GM18858 (cell line): Measurements from ENCODE around the gene SORT1.

Source experiments
- ATAC-seq: cut with Tn5 transposase; IDR thresholded peaks from one replicate; pipeline ENCODE4 v1.9.1; 2021; ENCODE audit not compliant: unreplicated experiment

Gene SORT1

GRCh38 chr1:109277434-109278204, 120.1 kb downstream of the SORT1 start:
- ATAC-seq = peak; percentile 60

- no peak for ATAC-seq
These were observed 121.9 kb downstream of the SORT1 start for GRCh38 chr1:109275706-109276345.

DNA sequence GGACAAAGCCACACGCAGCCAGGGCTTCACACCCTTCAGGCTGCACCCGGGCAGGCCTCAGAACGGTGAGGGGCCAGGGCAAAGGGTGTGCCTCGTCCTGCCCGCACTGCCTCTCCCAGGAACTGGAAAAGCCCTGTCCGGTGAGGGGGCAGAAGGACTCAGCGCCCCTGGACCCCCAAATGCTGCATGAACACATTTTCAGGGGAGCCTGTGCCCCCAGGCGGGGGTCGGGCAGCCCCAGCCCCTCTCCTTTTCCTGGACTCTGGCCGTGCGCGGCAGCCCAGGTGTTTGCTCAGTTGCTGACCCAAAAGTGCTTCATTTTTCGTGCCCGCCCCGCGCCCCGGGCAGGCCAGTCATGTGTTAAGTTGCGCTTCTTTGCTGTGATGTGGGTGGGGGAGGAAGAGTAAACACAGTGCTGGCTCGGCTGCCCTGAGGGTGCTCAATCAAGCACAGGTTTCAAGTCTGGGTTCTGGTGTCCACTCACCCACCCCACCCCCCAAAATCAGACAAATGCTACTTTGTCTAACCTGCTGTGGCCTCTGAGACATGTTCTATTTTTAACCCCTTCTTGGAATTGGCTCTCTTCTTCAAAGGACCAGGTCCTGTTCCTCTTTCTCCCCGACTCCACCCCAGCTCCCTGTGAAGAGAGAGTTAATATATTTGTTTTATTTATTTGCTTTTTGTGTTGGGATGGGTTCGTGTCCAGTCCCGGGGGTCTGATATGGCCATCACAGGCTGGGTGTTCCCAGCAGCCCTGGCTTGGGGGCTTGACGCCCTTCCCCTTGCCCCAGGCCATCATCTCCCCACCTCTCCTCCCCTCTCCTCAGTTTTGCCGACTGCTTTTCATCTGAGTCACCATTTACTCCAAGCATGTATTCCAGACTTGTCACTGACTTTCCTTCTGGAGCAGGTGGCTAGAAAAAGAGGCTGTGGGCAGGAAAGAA, 122.9 kb downstream of the SORT1 start:
- no peak for ATAC-seq

- ATAC-seq = no peak
These were observed 124.0 kb downstream of the SORT1 start for GRCh38 chr1:109273570-109274288.

DNA sequence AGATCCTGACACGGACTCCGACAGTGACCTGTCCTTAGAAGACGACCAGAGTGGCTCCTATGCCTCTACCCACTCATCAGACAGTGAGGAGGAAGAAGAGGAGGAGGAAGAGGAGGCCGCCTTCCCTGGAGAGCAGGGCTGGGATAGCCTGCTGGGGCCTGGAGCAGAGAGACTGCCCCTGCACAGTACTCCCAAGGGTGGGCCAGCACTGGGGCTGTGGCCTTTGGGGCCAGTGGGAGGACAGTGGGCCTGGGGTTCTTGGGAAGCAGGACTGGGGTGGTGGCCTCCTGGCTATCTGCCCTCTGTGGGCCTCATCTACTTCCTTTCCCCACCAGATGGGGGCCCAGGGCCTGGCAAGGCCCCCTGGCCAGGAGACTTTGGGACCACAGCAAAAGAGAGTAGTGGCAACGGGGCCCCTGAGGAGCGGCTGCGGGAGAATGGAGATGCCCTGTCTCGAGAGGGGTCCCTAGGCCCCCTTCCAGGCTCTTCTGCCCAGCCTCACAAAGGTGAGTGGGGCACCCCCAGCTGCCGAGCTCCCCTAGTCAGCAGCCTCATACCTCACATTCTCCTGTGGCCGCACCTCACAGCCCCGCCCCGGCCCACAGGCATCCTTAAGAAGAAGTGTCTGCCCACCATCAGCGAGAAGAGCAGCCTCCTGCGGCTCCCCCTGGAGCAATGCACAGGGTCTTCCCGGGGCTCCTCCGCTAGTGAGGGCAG, 124.7 kb downstream of the SORT1 start:
- no peak for ATAC-seq

GRCh38 chr1:109272021-109272799, 125.5 kb downstream of the SORT1 start:
- ATAC-seq = no peak

GRCh38 chr1:109271458-109271857, 126.3 kb downstream of the SORT1 start:
- no peak for ATAC-seq

DNA sequence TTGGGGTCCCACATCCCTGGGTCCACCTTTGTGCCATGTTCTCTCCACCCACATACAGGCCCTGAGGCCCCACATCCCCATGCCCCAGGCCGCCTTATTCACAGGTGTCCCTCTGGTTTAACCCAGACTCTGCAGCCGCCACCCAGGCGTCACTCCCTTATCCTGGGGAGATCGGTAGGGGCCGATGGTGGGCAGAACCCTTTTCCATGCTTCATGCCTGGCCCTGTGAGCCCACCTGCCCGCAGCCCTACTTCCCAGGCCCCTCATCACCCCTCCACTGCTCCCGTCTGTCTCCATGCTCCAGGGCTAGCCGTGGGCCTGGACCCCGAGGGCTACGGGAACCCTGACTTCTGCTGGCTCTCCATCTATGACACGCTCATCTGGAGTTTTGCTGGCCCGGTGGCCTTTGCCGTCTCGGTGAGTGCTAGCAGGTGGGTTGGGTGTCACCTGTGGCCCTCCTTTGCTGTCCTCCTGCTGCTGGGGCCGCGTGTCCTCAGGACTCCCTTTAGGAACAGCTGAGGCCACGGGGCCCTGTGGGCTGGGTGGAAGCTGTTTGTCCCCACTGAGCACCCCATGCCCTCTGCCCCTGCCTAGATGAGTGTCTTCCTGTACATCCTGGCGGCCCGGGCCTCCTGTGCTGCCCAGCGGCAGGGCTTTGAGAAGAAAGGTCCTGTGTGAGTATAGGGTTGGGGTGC, 126.9 kb downstream of the SORT1 start:
- ATAC-seq = no peak

GRCh38 chr1:109269981-109270622, 127.6 kb downstream of the SORT1 start:
- no peak for ATAC-seq

DNA sequence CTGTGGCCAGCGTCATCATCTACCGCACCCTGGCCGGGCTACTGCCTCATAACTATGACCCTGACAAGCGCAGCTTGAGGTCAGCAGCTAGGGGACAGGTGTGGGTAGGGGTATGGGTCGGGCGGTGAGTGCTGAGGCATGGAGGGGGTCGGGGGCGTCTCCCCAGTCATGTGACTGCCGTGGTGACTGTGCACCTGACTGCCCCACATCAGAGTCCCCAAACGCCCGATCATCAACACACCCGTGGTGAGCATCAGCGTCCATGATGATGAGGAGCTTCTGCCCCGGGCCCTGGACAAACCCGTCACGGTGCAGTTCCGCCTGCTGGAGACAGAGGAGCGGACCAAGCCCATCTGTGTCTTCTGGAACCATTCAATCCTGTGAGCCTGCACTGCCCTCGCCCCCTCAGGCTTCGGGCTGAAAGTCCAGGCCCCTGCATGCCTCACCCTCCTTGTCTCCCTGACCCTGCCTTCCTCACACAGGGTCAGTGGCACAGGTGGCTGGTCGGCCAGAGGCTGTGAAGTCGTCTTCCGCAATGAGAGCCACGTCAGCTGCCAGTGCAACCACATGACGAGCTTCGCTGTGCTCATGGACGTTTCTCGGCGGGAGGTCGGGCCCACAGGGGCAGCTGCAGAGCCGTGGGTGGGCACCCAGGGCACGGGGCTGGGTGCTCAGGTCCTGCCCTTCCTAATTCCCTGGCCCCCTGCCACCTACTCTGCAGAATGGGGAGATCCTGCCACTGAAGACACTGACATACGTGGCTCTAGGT, 128.3 kb downstream of the SORT1 start:
- ATAC-seq = no peak

DNA sequence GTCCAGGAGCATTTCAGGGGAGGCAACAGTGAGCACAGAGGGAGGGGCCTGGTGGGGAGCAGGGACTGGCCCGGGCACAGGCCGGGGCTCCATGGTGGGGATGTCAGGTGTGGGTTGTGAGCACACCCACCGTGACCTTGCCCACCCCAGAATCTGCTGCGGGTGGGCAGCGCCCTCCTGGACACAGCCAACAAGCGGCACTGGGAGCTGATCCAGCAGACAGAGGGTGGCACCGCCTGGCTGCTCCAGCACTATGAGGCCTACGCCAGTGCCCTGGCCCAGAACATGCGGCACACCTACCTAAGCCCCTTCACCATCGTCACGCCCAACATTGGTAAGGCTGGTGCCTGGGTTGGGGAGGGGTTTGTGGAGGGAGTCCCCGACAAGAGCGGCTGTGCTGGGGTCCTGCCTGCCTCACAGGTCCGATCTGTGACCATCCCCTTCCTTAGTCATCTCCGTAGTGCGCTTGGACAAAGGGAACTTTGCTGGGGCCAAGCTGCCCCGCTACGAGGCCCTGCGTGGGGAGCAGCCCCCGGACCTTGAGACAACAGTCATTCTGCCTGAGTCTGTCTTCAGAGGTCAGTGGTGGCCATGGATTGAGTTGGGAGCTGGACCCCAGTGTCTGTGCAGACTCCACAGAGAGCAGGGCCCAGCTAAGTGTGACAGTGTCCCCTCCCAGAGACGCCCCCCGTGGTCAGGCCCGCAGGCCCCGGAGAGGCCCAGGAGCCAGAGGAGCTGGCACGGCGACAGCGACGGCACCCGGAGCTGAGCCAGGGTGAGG, 129.1 kb downstream of the SORT1 start:
- no peak for ATAC-seq

DNA sequence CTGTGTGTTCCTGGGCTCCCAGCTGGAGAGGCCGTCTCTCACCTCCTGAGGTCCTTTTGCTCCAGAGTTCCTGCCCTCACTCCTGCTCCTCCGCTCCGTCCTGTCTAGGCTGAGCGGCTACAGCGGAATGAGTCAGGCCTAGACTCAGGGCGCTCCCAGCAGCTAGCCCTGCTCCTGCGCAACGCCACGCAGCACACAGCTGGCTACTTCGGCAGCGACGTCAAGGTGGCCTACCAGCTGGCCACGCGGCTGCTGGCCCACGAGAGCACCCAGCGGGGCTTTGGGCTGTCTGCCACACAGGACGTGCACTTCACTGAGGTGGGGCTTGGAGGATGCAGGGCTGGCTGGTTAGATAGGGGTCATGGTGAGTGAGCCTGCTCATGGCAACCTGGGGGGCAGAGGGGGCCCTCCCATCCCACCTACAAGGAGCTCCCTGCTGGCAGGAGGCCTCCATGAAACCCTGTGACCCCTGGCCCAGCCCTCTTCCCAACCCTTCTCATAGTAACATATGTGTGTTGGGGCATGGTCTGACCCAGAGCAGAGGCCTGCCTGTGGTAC, 129.9 kb downstream of the SORT1 start:
- ATAC-seq = no peak

DNA sequence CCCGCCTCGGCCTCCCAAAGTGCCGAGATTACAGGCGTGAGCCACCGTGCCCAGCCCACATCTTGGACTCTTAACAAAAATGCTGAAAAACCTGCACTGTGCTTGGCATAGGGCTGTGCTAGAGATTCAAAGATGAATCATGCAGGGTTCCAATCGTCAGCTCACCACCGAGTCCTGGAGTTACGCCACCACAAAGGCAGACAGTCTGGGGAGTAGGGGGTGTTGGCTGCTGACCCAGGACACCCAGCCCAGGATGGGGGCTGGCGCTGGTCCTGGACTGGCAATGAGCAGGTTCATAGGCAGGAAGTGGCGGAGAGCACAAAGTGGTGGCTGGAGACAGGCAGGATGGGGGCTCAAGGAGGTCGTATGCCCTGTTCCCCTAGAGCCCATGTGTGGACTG, 130.8 kb downstream of the SORT1 start:
- ATAC-seq = no peak

GRCh38 chr1:109265741-109266330, 131.9 kb downstream of the SORT1 start:
- ATAC-seq = no peak

- no peak for ATAC-seq
These were observed 132.7 kb downstream of the SORT1 start for GRCh38 chr1:109265016-109265415.

DNA sequence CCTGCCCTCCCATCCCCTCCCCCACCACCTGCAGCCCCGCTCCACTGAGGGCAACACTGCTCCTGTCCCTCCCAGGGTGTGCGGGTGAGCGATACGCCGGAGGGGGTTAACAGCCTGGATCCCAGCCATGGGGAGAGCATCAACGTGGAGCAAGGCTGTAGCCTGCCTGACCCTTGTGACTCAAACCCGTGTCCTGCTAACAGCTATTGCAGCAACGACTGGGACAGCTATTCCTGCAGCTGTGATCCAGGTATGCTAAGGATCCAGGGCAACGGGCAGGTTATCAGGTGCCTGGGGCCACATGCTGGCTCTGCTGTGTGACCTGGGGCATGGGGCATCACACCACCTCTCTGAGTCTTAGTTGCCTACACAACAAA, 133.4 kb downstream of the SORT1 start:
- ATAC-seq = no peak
